H1 (cell line): ENCODE results near the gene COG4. TPM values are rescaled to one million over a fixed set of nuclear protein-coding genes. Genes with fewer than 3 reads are reported as not detected.

ENCODE experiments used
- CTCF ChIA-PET: fragments of 300-600 bp; sonication (Branson Sonifier 250); formaldehyde crosslinking; loops from one replicate; lab custom pipeline; 2021; ENCODE audit not compliant: partially characterized antibody; lab: Charles Lee
- POLR2A ChIA-PET: fragments of 300-600 bp; sonication (Branson Sonifier 250); formaldehyde crosslinking; loops from one replicate; lab custom pipeline; 2021; ENCODE audit warnings: inconsistent platforms; ENCODE audit not compliant: partially characterized antibody; lab: Charles Lee
- DNase-seq, 2 experiments: peaks; one replicate each; pipeline versions ENCODE4 v3.0.0 to v3.0.0-alpha.2; 2010 to 2022; ENCODE audit warnings: low spot score in 2 of 2, low read depth in 1 of 2, mixed read lengths in 1 of 2
- FAIRE-seq: peaks from 2 replicates; lab custom pipeline; 2011; peaks lifted over from hg19 to GRCh38; lab: Jason Lieb, UNC
- H2AFZ ChIP-seq: 2 replicates; pipeline ENCODE4 v1.8.1; 2012; ENCODE audit warnings: low read length, inconsistent platforms
- H2AK5ac ChIP-seq: 2 replicates; pipeline ENCODE4 v1.6.1; 2013; ENCODE audit warnings: low read depth, low read length
- H2BK120ac ChIP-seq: replicated peaks from 2 replicates; pipeline ENCODE3; 2013; ENCODE audit warnings: low read depth, low read length, inconsistent platforms
- H2BK12ac ChIP-seq: 2 replicates; pipeline ENCODE4 v1.6.1; 2013; ENCODE audit warnings: low read depth, low read length
- H2BK15ac ChIP-seq: 2 replicates; pipeline ENCODE4 v1.6.1; 2013; ENCODE audit warnings: low read length
- H2BK20ac ChIP-seq: 2 replicates; pipeline ENCODE4 v1.6.1; 2013; ENCODE audit warnings: low read length
- H2BK5ac ChIP-seq: 2 replicates; pipeline ENCODE4 v1.6.1; 2013; ENCODE audit warnings: low read depth, low read length
- H3K14ac ChIP-seq: 2 replicates; pipeline ENCODE4 v1.6.1; 2013; ENCODE audit warnings: inconsistent platforms; ENCODE audit not compliant: insufficient read length
- H3K18ac ChIP-seq: 2 replicates; pipeline ENCODE4 v1.6.1; 2013; ENCODE audit warnings: low read length; ENCODE audit errors: extremely low read depth
- H3K23ac ChIP-seq: 2 replicates; pipeline ENCODE4 v1.6.1; 2013; ENCODE audit warnings: inconsistent platforms; ENCODE audit not compliant: insufficient read length
- H3K23me2 ChIP-seq: 2 replicates; pipeline ENCODE4 v1.6.1; 2013; ENCODE audit warnings: low read depth, low read length
- H3K27ac ChIP-seq: 2 replicates; pipeline ENCODE4 v1.6.1; 2011; ENCODE audit warnings: low read depth, low read length, inconsistent platforms
- H3K27me3 ChIP-seq, 4 experiments: replicated peaks in 1 of 4; 1 replicate in 1 of 4; 2 replicates in 3 of 4; pipeline versions ENCODE4 v1.6.1 to v1.8.1; 2011 to 2013; ENCODE audit warnings: low read length in 3 of 4, mild to moderate bottlenecking in 3 of 4, inconsistent platforms in 2 of 4, mixed read lengths in 2 of 4, moderate library complexity in 1 of 4; ENCODE audit not compliant: control insufficient read depth in 3 of 4, insufficient read depth in 3 of 4; ENCODE audit errors: extremely low read depth in 1 of 4
- H3K36me3 ChIP-seq, 4 experiments: 2 replicates each; pipeline versions ENCODE4 v1.6.1 to v1.8.1; 2011 to 2013; ENCODE audit warnings: mild to moderate bottlenecking in 4 of 4, low read length in 3 of 4, moderate library complexity in 2 of 4, control low read depth in 1 of 4, inconsistent platforms in 1 of 4; ENCODE audit not compliant: insufficient read depth in 4 of 4, control insufficient read depth in 2 of 4
- H3K4ac ChIP-seq: replicated peaks from 2 replicates; pipeline ENCODE3; 2013; ENCODE audit warnings: low read length, low read depth, mixed read lengths, inconsistent platforms; ENCODE audit not compliant: insufficient read length
- H3K4me1 ChIP-seq, 4 experiments: replicated peaks in 1 of 4; 1 replicate in 1 of 4; 2 replicates in 3 of 4; pipeline versions ENCODE4 v1.6.1 to v1.8.1; 2011 to 2013; ENCODE audit warnings: low read length in 3 of 4, inconsistent platforms in 2 of 4, mixed read lengths in 1 of 4; ENCODE audit not compliant: insufficient read depth in 4 of 4, control insufficient read depth in 3 of 4
- H3K4me2 ChIP-seq, 2 experiments: 2 replicates each; pipeline versions ENCODE4 v1.6.1 to v1.8.1; 2011 to 2013; ENCODE audit warnings: low read depth in 2 of 2, low read length in 2 of 2, control low read depth in 1 of 2, inconsistent platforms in 1 of 2, mild to moderate bottlenecking in 1 of 2; ENCODE audit not compliant: insufficient read depth in 1 of 2
- H3K4me3 ChIP-seq, 4 experiments: fragments of 200-600, 300-600 bp in 1 of 4; sonication (generic), shearing (Covaris generic), sonication (Bioruptor Twin) in 1 of 4; 2 replicates each; pipeline versions ENCODE4 v1.5.1 to v1.8.1; 2011 to 2016; ENCODE audit warnings: low read length in 4 of 4, low read depth in 3 of 4, control low read depth in 2 of 4, inconsistent platforms in 2 of 4, mild to moderate bottlenecking in 2 of 4, mixed read lengths in 1 of 4, moderate library complexity in 1 of 4; ENCODE audit not compliant: insufficient read depth in 2 of 4; ENCODE audit errors: extremely low read depth in 1 of 4
- H3K56ac ChIP-seq: replicated peaks from 2 replicates; pipeline ENCODE3; 2013; ENCODE audit warnings: low read depth, mild to moderate bottlenecking, mixed read lengths, low read length, inconsistent platforms; ENCODE audit not compliant: insufficient read length
- H3K79me1 ChIP-seq: 2 replicates; pipeline ENCODE4 v1.6.1; 2013; ENCODE audit warnings: low read depth, low read length, control low read depth
- H3K79me2 ChIP-seq, 2 experiments: 2 replicates each; pipeline versions ENCODE4 v1.6.1 to v1.8.1; 2012 to 2013; ENCODE audit warnings: low read length in 2 of 2, mild to moderate bottlenecking in 2 of 2, inconsistent platforms in 1 of 2; ENCODE audit not compliant: insufficient read depth in 2 of 2, control insufficient read depth in 1 of 2
- H3K9ac ChIP-seq, 4 experiments: replicated peaks in 1 of 4; 1 replicate in 1 of 4; 2 replicates in 3 of 4; pipeline versions ENCODE4 v1.6.1 to v1.8.1; 2011 to 2013; ENCODE audit warnings: low read depth in 3 of 4, low read length in 3 of 4, control low read depth in 2 of 4, mild to moderate bottlenecking in 2 of 4, moderate library complexity in 2 of 4, inconsistent platforms in 1 of 4; ENCODE audit errors: extremely low read depth in 1 of 4
- H3K9me3 ChIP-seq, 2 experiments: 2 replicates each; pipeline versions ENCODE4 v1.6.1 to v1.8.1; 2012 to 2013; ENCODE audit warnings: mild to moderate bottlenecking in 2 of 2, moderate library complexity in 2 of 2, control low read depth in 1 of 2, inconsistent platforms in 1 of 2, low read depth in 1 of 2, low read length in 1 of 2, mixed read lengths in 1 of 2; ENCODE audit not compliant: insufficient read depth in 2 of 2
- H4K20me1 ChIP-seq, 2 experiments: replicated peaks in 1 of 2; 2 replicates each; pipeline versions ENCODE3 to v1.8.1; 2011 to 2013; ENCODE audit warnings: inconsistent platforms in 2 of 2, low read length in 2 of 2, mild to moderate bottlenecking in 1 of 2; ENCODE audit not compliant: insufficient read depth in 2 of 2, control insufficient read depth in 1 of 2
- H4K5ac ChIP-seq: 2 replicates; pipeline ENCODE4 v1.6.1; 2013; ENCODE audit warnings: low read length, low read depth, mixed read lengths, inconsistent platforms; ENCODE audit not compliant: insufficient read length
- H4K8ac ChIP-seq: 2 replicates; pipeline ENCODE4 v1.8.0; 2013; ENCODE audit warnings: mild to moderate bottlenecking, moderate library complexity, low read length, inconsistent platforms; ENCODE audit not compliant: insufficient read depth; ENCODE audit errors: extremely low read depth
- H4K91ac ChIP-seq: replicated peaks from 2 replicates; pipeline ENCODE3; 2013; ENCODE audit warnings: low read length, mixed read lengths, inconsistent platforms; ENCODE audit not compliant: insufficient read length
- BRCA1 ChIP-seq: IDR thresholded peaks from 2 replicates; pipeline ENCODE4 v1.6.1; 2012; ENCODE audit warnings: low read depth, low read length, improper control_type of control experiment
- CHD1 ChIP-seq: IDR thresholded peaks from 2 replicates; pipeline ENCODE4 v1.6.1; 2012; ENCODE audit warnings: low read depth, low read length, improper control_type of control experiment
- EP300 ChIP-seq, 2 experiments: IDR thresholded peaks; 1 replicate in 1 of 2; 2 replicates in 1 of 2; pipeline ENCODE4 v1.6.1; 2011 to 2012; ENCODE audit warnings: low read depth in 2 of 2, low read length in 2 of 2, mild to moderate bottlenecking in 2 of 2, borderline replicate concordance in 1 of 2, inconsistent platforms in 1 of 2, moderate library complexity in 1 of 2
- JUND ChIP-seq: IDR thresholded peaks from 2 replicates; pipeline ENCODE4 v1.6.1; 2011; ENCODE audit warnings: mild to moderate bottlenecking, improper control_type of control experiment, low read length
- POLR2A ChIP-seq, 2 experiments: IDR thresholded peaks; 1 replicate in 1 of 2; 2 replicates in 1 of 2; pipeline ENCODE4 v1.6.1; 2011; ENCODE audit warnings: low read depth in 2 of 2, low read length in 2 of 2, mild to moderate bottlenecking in 2 of 2; ENCODE audit errors: control extremely low read depth in 1 of 2
- POU5F1 ChIP-seq: IDR thresholded peaks from 2 replicates; pipeline ENCODE4 v1.6.1; 2011; ENCODE audit warnings: low read depth, mild to moderate bottlenecking, low read length, moderate library complexity
- SIN3A ChIP-seq, 2 experiments: IDR thresholded peaks in 1 of 2; conservative IDR thresholded peaks in 1 of 2; 2 replicates each; pipeline ENCODE4 v1.6.1; 2011 to 2012; ENCODE audit warnings: low read length in 2 of 2, improper control_type of control experiment in 1 of 2, low read depth in 1 of 2, mild to moderate bottlenecking in 1 of 2
- SP4 ChIP-seq: IDR thresholded peaks from 2 replicates; pipeline ENCODE4 v1.6.1; 2012; ENCODE audit warnings: low read length, inconsistent platforms
- TEAD4 ChIP-seq: IDR thresholded peaks from 2 replicates; pipeline ENCODE4 v1.6.1; 2012; ENCODE audit warnings: low read depth, low read length, inconsistent platforms, mixed read lengths
- WGBS, 2 experiments: shearing (Covaris generic) in 1 of 2; methylation state at CpG; one replicate each; pipeline versions ENCODE4 v1.1.6 to v1.1.7; 2013 to 2015; ENCODE audit warnings: low lambda C conversion rate in 2 of 2, mixed read lengths in 2 of 2, inconsistent platforms in 1 of 2, low coverage in 1 of 2, missing lambda C conversion rate in 1 of 2; ENCODE audit not compliant: insufficient replicate concordance in 2 of 2, insufficient coverage in 1 of 2, insufficient read length in 1 of 2; ENCODE audit errors: extremely low coverage in 1 of 2, missing lambda C conversion rate in 1 of 2; 5-methylcytosine and 5-hydroxymethylcytosine counted together
- polyA plus RNA-seq, 7 experiments: library from polyadenylated mRNA; depleted of rRNA in 3 of 7; stranded (reverse) in 5 of 7; unstranded in 2 of 7; fragments of >200 nt in 5 of 7; fragments of 200-250 nt in 2 of 7; gene quantifications; 1 replicate in 5 of 7; 2 replicates in 1 of 7; 4 replicates in 1 of 7; pipeline versions ENCODE4 v1.2.1 to v1.2.3, GENCODE V29; 2011 to 2013; ENCODE audit warnings: missing spikeins in 2 of 7, mixed read lengths in 2 of 7
- total RNA-seq: library from RNA; stranded (reverse); fragmentation: NEBNext Ultra II Directional; extraction: Animal tissue kit (Norgen Biotek cat#: 25700); gene quantifications from 2 replicates; pipeline ENCODE4 v1.2.1, GENCODE V29; 2021

COG4 gene
- total and polyA plus RNA-seq, 2 of the 8 experiments (the other 6 are each of a cell fraction or from before 2014, with no cell fraction given) = 46.1 to 50.2 TPM

DNA sequence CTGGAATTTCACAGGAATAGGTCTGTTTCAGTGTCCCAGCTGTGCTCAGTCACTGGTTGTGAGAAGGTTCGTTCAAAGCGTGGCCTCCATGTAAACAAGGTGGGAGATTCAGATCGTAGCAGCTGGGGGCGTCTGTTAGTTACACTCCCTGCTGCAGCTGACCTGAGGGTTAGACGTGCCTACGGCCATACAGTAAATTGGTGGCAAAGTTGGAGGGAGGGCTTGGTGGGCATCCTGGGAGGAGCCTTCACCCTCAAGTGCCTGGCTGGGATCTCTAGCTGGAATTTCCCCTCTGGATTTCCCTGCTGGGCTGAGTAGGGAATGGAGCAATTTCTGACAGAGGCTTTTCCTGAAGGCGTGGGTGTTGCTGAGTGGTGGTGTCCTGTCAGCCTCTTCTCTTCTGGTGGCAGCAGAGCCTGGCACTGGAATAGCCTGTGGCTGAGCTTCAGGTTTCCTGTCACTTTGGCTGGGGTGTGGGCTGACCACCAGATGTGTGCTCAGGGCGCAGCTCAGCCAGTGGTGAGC, 62.6 kb downstream of the COG4 start:
- no peaks in the 10 kb centered on the region for H3K9me3 ChIP-seq
- no peak overlapping the region for H2AK5ac ChIP-seq
- no peak overlapping the region for H4K5ac ChIP-seq
- H3K14ac ChIP-seq = no peak overlapping the region
- 85% methylated on average over 8 of the region's 8 CpGs; no CpG with 5 or more reads in 1 of the 2 experiments for WGBS, 2 experiments
- no peak for TF ChIP-seq BRCA1
- TF ChIP-seq JUND = no peak
- TF ChIP-seq CHD1 = no peak
- TF ChIP-seq TEAD4 = no peak
- TF ChIP-seq SIN3A (conservative IDR thresholded peaks at IDR 0.05 in 1 of 2, IDR thresholded peaks at IDR 0.05 in 1 of 2; ENCODE audit: low read depth in 1 of 2, low read length in 2 of 2) = no peak
- TF ChIP-seq POU5F1 = no peak
- TF ChIP-seq SP4 = no peak
- no peak for TF ChIP-seq POLR2A (IDR thresholded peaks at IDR 0.05; ENCODE audit: control extremely low read depth in 1 of 2, low read depth in 2 of 2, low read length in 2 of 2)
- no peak for TF ChIP-seq EP300 (IDR thresholded peaks at IDR 0.05; ENCODE audit: borderline replicate concordance in 1 of 2, low read depth in 2 of 2, low read length in 2 of 2)
- H3K23ac ChIP-seq = no peak overlapping the region
- ChIA-PET CTCF (interaction anchor here (0.8 to 4.7 kb wide), 6 partner anchors 9 to 66 kb away, joined by 3 to 34 read pairs (median 6); no protein-coding TSS in a partner anchor), POLR2A (interaction anchor here (0.6 to 1.6 kb wide), 4 partner anchors 27 to 91 kb away, joined by 3 to 7 read pairs (median 4); no protein-coding TSS in a partner anchor)
- no peak overlapping the region for H2BK120ac ChIP-seq
- peaks cover 0 to 5% (median 1%) of the 10 kb centered on the region in 4 experiments; a peak in 3 of 7 replicates for H3K4me1 ChIP-seq
- no peak overlapping the region for H3K9ac ChIP-seq
- no peak overlapping the region for H3K18ac ChIP-seq
- H3K27ac ChIP-seq = no peak overlapping the region
- H4K20me1 ChIP-seq = no peaks in the 10 kb centered on the region
- H3K79me1 ChIP-seq = no peaks in the 10 kb centered on the region
- H3K4me3 ChIP-seq = no peak overlapping the region
- H3K56ac ChIP-seq = no peak overlapping the region
- H3K23me2 ChIP-seq = no peaks in the 10 kb centered on the region
- H3K4me2 ChIP-seq = no peak overlapping the region
- H2AFZ ChIP-seq = no peak overlapping the region
- H3K36me3 ChIP-seq = no peaks in the 10 kb centered on the region
- no peaks in the 10 kb centered on the region for H3K79me2 ChIP-seq
- H2BK15ac ChIP-seq = 0 out of 2 replicates have a peak overlapping the region, but pooled peaks have one; percentile 29
- H2BK12ac ChIP-seq = no peak overlapping the region
- peak overlapping the region; percentile 3 for H4K91ac ChIP-seq
- H3K27me3 ChIP-seq = no peaks in the 10 kb centered on the region
- no peak overlapping the region for H2BK5ac ChIP-seq
- DNase-seq (no peak), FAIRE-seq (no peak)
- no peak overlapping the region; the same call in 1 of the 2 replicates for H4K8ac ChIP-seq
- H2BK20ac ChIP-seq = no peak overlapping the region
- H3K4ac ChIP-seq = no peak overlapping the region
